Tracheal epithelial cell (primary cell): ENCODE results near the gene PHF2. TPM values are rescaled to one million over a fixed set of nuclear protein-coding genes. Genes with fewer than 3 reads are reported as not detected.

Source experiments
- total RNA-seq: library from RNA; depleted of rRNA; stranded (reverse); fragments of >200 nt; gene quantifications from 2 replicates; pipeline ENCODE4 v1.2.1, GENCODE V29; 2014

PHF2 gene
- total RNA-seq = 9.4 and 11.1 TPM in 2 replicates

GRCh38 chr9:93576258-93577077 lies at the start of gene PHF2:
TSS of gene PHF2 (plus strand) at chr9:93576584. CDS start at chr9:93576774, 190 bp downstream.

Other genes starting within 250 kb of the PHF2 start
- 77.8 and 95.3 TPM in 2 replicates for gene FAM120A, start 124.9 kb upstream of the PHF2 start, total RNA-seq
- gene FAM120AOS, start 123.0 kb upstream of the PHF2 start, total RNA-seq = 41.6 and 43.4 TPM in 2 replicates